Testis (tissue), 2 donors: ENCODE measurements around the gene DLEC1.

Experiments
- CTCF ChIP-seq, 3 experiments: fragments of 450-650 bp in 2 of 3; fragments of 200-600 bp in 1 of 3; sonication (generic) in 1 of 3; IDR thresholded peaks; one replicate each; pipeline ENCODE4 v1.5.1; 2016 to 2019; ENCODE audit warnings: antibody characterized with exemption in 3 of 3, mild to moderate bottlenecking in 2 of 3, moderate library complexity in 1 of 3
- POLR2A ChIP-seq: fragments of 450-650 bp; IDR thresholded peaks from one replicate; pipeline ENCODE4 v1.6.1; 2017; ENCODE audit warnings: antibody characterized with exemption, mild to moderate bottlenecking, moderate library complexity

GRCh38 chr3:38095669-38096483 lies 56.9 kb downstream of the DLEC1 start:
- TF ChIP-seq CTCF (IDR thresholded peaks at IDR 0.05) = no peak
- no peak for TF ChIP-seq POLR2A
